PC-9 (cell line): ENCODE results near the gene PRDX1. TPM values are rescaled to one million over a fixed set of nuclear protein-coding genes. Genes with fewer than 3 reads are reported as not detected.
"Not testable (repeated sequence)": the region's sequence is repeated elsewhere in the genome, so short reads cannot be mapped to it uniquely, and the experiment has no call there.

Source experiments
- BruUV-seq: library from RNA; stranded (reverse); fragments of 400-500 nt; replicated peaks from 2 replicates; lab custom pipeline; 2021; lab: Mats Ljungman, UMichigan
- CTCF ChIA-PET: fragments of 300-600 bp; sonication (Branson Sonifier 250); formaldehyde crosslinking; loops from one replicate; lab custom pipeline; 2022; ENCODE audit warnings: antibody characterized with exemption; lab: Charles Lee
- POLR2A ChIA-PET: fragments of 300-600 bp; sonication (Branson Sonifier 250); formaldehyde crosslinking; loops from one replicate; lab custom pipeline; 2022; ENCODE audit warnings: antibody characterized with exemption; ENCODE audit not compliant: unreplicated experiment; lab: Charles Lee
- DNase-seq, 2 experiments: peaks; one replicate each; pipeline versions ENCODE4 v3.0.0 to v3.0.0-alpha.2; 2015 to 2022; ENCODE audit warnings: mixed read lengths in 1 of 2
- H2AFZ ChIP-seq: fragments of 200-600 bp; sonication (generic); 2 replicates; pipeline ENCODE4 v1.8.1; 2017; ENCODE audit warnings: antibody characterized with exemption
- H3F3A ChIP-seq: fragments of 200-600 bp; sonication (generic); 2 replicates; pipeline ENCODE4 v1.8.1; 2017; ENCODE audit warnings: antibody characterized with exemption, mild to moderate bottlenecking, low read depth; ENCODE audit not compliant: insufficient read depth
- H3K27ac ChIP-seq: fragments of 200-600 bp; sonication (generic); 2 replicates; pipeline ENCODE4 v1.6.1; 2016; ENCODE audit warnings: mixed run types
- H3K27me3 ChIP-seq: fragments of 200-600 bp; sonication (generic); 2 replicates; pipeline ENCODE4 v1.6.1; 2016; ENCODE audit warnings: low read depth, mixed run types; ENCODE audit not compliant: insufficient read depth
- H3K36me3 ChIP-seq: fragments of 200-600 bp; sonication (generic); 2 replicates; pipeline ENCODE4 v1.6.1; 2016; ENCODE audit warnings: low read depth, mixed run types
- H3K4me1 ChIP-seq: fragments of 200-600 bp; sonication (generic); replicated peaks from 2 replicates; pipeline ENCODE4 v1.6.1; 2016; ENCODE audit warnings: mixed run types; ENCODE audit not compliant: insufficient read depth
- H3K4me2 ChIP-seq: fragments of 200-600 bp; sonication (generic); 2 replicates; pipeline ENCODE4 v1.6.1; 2017; ENCODE audit warnings: mixed run types
- H3K4me3 ChIP-seq: fragments of 200-600 bp; sonication (generic); 2 replicates; pipeline ENCODE4 v1.6.1; 2016; ENCODE audit warnings: mixed run types
- H3K79me2 ChIP-seq: fragments of 200-600 bp; sonication (generic); 2 replicates; pipeline ENCODE4 v1.6.1; 2017; ENCODE audit warnings: low read depth, mixed run types
- H3K9me2 ChIP-seq: fragments of 200-600 bp; sonication (generic); 2 replicates; pipeline ENCODE4 v1.8.1; 2017; ENCODE audit warnings: mild to moderate bottlenecking; ENCODE audit not compliant: insufficient read depth
- H3K9me3 ChIP-seq: fragments of 200-600 bp; sonication (generic); 2 replicates; pipeline ENCODE4 v1.8.1; 2016; ENCODE audit warnings: low read depth; ENCODE audit not compliant: insufficient read depth
- H4K20me1 ChIP-seq: fragments of 200-600 bp; sonication (generic); 2 replicates; pipeline ENCODE4 v1.8.1; 2017; ENCODE audit not compliant: insufficient read depth
- CTCF ChIP-seq: fragments of 200-600 bp; sonication (generic); conservative IDR thresholded peaks from 2 replicates; pipeline ENCODE4 v1.6.1; 2017; ENCODE audit warnings: mixed run types, antibody characterized with exemption, mild to moderate bottlenecking, moderate library complexity
- EZH2 ChIP-seq: fragments of 200-600 bp; sonication (generic); IDR thresholded peaks from 2 replicates; pipeline ENCODE4 v1.8.0; 2017; ENCODE audit warnings: antibody characterized with exemption, low read depth
- intact Hi-C: fragments of 100-400 bp; cut with micrococcal nuclease; formaldehyde crosslinking; loops from one replicate; pipeline ENCODE4 v1.10.0; 2022; ENCODE audit not compliant: unreplicated experiment
- total RNA-seq: library from RNA; stranded (reverse); gene quantifications from 2 replicates; pipeline ENCODE4 v1.2.3, GENCODE V29; 2021

PRDX1 gene
- total RNA-seq, 1 experiment from 2014 or later = 1,838 TPM

DNA sequence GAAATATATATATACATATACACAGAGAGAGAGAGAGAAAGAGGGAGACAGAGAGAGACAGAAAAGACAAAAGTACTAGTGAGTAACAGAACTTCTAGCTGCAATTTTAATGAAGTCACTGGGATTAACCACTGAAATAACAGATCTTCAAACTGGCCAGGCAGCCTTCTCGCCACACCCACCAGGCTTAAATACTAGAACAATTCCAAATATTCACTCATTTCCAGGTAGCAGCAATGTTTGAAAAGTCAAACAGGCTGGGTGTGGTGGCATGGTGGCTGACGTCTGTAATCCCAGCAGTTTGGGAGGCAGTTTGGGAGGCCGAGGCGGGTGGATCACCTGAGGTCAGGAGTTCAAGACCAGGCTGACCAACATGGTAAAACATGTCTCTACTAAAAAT is 5.2 kb downstream of the PRDX1 start:
- no peaks in the 10 kb centered on the region for H3K9me2 ChIP-seq
- peaks cover 87% of the 10 kb centered on the region for H3K79me2 ChIP-seq
- CTCF ChIA-PET = interaction anchor here (0.5 kb wide), 1 partner anchor 24 kb away, joined by 3 read pairs; no protein-coding TSS in a partner anchor
- TF ChIP-seq CTCF (no peak), EZH2 (no peak)
- H3K4me2 ChIP-seq = peak overlapping the region; percentile 27; the same call in 1 of the 2 replicates
- peaks cover 61% of the 10 kb centered on the region for H3K36me3 ChIP-seq
- no peak overlapping the region for H2AFZ ChIP-seq
- H3K9me3 ChIP-seq = no peaks in the 10 kb centered on the region
- BruUV-seq = no TSS peak
- peaks cover 78% of the 10 kb centered on the region for H3F3A ChIP-seq
- peaks cover 100% of the 10 kb centered on the region for H4K20me1 ChIP-seq
- peaks cover 40% of the 10 kb centered on the region for H3K4me1 ChIP-seq
- POLR2A ChIA-PET = interaction anchor here (0.6 to 1.0 kb wide), 4 partner anchors 34 to 379 kb away, joined by 3 to 8 read pairs (median 4); partner anchors contain the start of gene AKR1A1
- intact Hi-C loops = no loop called here
- H3K4me3 ChIP-seq = no peak overlapping the region
- H3K27me3 ChIP-seq = no peaks in the 10 kb centered on the region
- DNase-seq = peak; percentile 51 to 65
- H3K27ac ChIP-seq = peak overlapping the region; percentile 43; the same call in 1 of the 2 replicates

DNA sequence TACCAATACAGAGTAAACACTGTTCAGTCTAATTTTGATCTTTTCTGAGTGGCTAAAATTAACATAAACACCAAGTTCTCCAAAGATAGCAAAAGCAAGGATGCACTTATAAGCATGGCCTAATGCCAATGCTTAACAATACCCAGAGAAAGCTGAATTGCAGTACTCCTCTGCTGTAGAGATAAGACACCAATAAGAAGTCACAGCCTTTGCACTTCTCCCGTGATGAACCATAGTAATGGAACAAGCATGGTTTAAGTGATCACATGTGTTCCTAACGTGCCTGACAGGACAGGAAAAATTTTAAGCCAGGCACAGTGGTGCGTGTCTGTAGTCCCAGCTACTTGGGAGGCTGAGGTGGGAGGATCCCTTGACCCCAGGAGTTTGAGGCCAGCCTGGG is 5.6 kb downstream of the PRDX1 start:
- Histone ChIP-seq H3K9me2 (no peaks in the 10 kb centered on the region), H2AFZ (no peak overlapping the region), H3K4me2 (peak overlapping the region; percentile 27; the same call in 1 of the 2 replicates), H3K27ac (peak overlapping the region; percentile 43; the same call in 1 of the 2 replicates), H3K27me3 (no peaks in the 10 kb centered on the region), H3K9me3 (no peaks in the 10 kb centered on the region), H3K4me3 (no peak overlapping the region), H3F3A (peaks cover 83% of the 10 kb centered on the region), H4K20me1 (peaks cover 100% of the 10 kb centered on the region), H3K36me3 (peaks cover 66% of the 10 kb centered on the region), H3K79me2 (peaks cover 83% of the 10 kb centered on the region), H3K4me1 (peaks cover 40% of the 10 kb centered on the region)
- BruUV-seq = no TSS peak
- no peak for DNase-seq
- intact Hi-C loops = no loop called here
- TF ChIP-seq EZH2 = no peak
- no peak for TF ChIP-seq CTCF
- CTCF ChIA-PET = interaction anchor here (0.5 kb wide), 1 partner anchor 23 kb away, joined by 3 read pairs; no protein-coding TSS in a partner anchor
- POLR2A ChIA-PET = interaction anchor here (0.6 to 1.0 kb wide), 3 partner anchors 35 to 290 kb away, joined by 3 to 8 read pairs (median 5); partner anchors contain the start of gene AKR1A1

DNA sequence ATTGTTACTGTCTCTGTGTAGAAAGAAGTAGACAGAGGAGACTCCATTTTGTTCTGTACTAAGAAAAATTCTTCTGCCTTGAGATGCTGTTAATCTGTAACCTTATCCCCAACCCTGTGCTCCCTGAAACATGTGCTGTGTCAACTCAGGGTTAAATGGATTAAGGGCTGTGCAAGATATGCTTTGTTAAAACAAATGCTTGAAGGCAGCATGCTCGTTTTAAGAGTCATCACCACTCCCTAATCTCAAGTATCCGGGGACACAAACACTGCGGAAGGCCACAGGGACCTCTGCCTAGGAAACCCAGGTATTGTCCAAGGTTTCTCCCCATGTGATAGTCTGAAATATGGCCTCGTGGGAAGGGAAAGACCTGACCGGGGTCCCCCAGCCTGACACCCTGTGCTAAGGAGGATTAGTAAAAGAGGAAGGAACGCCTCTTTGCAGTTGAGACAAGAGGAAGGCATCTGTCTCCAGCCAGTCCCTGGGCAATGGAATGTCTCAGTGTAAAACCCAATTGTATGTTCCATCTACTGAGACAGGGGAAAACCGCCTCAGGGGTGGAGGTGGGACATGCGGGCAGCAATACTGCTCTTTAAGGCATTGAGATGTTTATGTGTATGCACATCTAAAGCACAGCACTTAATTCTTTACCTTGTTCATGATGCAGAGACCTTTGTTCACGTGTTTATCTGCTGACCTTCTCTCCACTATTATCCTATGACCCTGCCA is 8.0 kb downstream of the PRDX1 start:
- POLR2A ChIA-PET, CTCF ChIA-PET, H3K4me3 ChIP-seq, H3K27me3 ChIP-seq, BruUV-seq, DNase-seq, H3K4me2 ChIP-seq, H3K9me2 ChIP-seq, H3K9me3 ChIP-seq, intact Hi-C loops, H2AFZ ChIP-seq: not testable (repeated sequence)
- Histone ChIP-seq H3F3A (peaks cover 95% of the 10 kb centered on the region), H3K27ac (peak overlapping the region; percentile 45; the same call in 1 of the 2 replicates), H3K4me1 (peaks cover 29% of the 10 kb centered on the region), H3K79me2 (peaks cover 60% of the 10 kb centered on the region), H4K20me1 (peaks cover 87% of the 10 kb centered on the region), H3K36me3 (peaks cover 68% of the 10 kb centered on the region)
